Tibial nerve (tissue), 4 donors: ENCODE measurements around the gene CAMK1.

Source experiments
- EP300 ChIP-seq, 2 donors: sonication (generic); formaldehyde crosslinking; IDR thresholded peaks; one replicate each; pipeline ENCODE4 v1.6.1; 2017; ENCODE audit warnings: antibody characterized with exemption in 2 of 2, mild to moderate bottlenecking in 1 of 2
- TF ChIP-seq, protein P1 (sequence below), 5 experiments: fragments of 200-600 bp in 3 of 5; fragments of 450-650 bp in 2 of 5; sonication (generic) in 3 of 5; IDR thresholded peaks; one replicate each; pipeline ENCODE4 v1.5.1; 2016 to 2019; ENCODE audit warnings: antibody characterized with exemption in 5 of 5, mild to moderate bottlenecking in 3 of 5, moderate library complexity in 2 of 5

DNA sequence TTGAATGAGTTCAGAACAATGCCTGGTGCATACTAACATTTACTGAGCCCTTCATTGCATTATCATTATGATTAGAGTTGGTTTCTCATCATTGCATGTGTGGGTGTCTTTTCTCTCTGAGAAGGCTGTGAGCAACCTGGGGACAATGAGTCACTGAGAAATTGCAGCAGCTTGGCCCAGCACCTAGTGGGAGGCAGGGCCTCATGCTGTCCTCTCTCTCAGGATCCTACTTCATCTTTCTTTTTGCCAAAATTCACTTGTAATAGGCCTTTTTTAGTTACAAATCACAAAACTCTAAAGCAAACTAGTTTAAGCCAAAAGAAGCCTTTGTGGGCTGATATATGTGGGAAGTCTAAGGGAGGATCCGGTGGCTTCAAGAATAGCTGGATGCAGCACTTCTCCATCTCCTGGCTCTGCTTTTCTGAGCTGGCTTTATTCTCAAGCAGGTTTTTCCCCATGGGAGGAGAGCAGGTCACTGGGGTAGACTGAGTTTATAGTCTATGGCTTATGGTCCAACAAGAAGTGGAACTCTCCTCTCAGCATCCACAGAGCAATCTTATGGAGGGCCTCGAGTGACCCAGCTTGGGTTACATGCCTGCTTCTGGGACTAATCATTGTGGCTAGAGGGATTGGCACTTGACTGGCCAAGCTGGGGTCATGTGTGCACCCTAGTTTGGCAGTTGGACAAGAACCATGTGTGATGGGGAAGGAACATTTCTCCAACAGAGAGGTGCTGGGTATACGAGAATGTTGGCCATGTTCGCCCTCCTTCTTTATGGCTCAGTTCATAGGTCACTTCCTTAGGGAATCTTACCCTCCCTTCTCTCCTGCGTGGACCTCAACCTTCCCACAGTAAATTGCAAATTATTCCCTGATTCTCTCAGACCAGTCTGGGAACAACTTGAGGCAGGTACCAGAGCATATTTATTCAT is 8.7 kb upstream of the CAMK1 start:
- TF ChIP-seq, protein P1, sequence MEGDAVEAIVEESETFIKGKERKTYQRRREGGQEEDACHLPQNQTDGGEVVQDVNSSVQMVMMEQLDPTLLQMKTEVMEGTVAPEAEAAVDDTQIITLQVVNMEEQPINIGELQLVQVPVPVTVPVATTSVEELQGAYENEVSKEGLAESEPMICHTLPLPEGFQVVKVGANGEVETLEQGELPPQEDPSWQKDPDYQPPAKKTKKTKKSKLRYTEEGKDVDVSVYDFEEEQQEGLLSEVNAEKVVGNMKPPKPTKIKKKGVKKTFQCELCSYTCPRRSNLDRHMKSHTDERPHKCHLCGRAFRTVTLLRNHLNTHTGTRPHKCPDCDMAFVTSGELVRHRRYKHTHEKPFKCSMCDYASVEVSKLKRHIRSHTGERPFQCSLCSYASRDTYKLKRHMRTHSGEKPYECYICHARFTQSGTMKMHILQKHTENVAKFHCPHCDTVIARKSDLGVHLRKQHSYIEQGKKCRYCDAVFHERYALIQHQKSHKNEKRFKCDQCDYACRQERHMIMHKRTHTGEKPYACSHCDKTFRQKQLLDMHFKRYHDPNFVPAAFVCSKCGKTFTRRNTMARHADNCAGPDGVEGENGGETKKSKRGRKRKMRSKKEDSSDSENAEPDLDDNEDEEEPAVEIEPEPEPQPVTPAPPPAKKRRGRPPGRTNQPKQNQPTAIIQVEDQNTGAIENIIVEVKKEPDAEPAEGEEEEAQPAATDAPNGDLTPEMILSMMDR (IDR thresholded peaks at IDR 0.05), result no peak
- no peak for TF ChIP-seq EP300 (IDR thresholded peaks at IDR 0.05)
